Suppressor macrophage treated with lipopolysaccharide for 4 hours (primary cell): Measurements from ENCODE around the gene GRK4.
"Not testable (repeated sequence)": the region's sequence is repeated elsewhere in the genome, so short reads cannot be mapped to it uniquely, and the experiment has no call there.

Source experiments
- DNase-seq: peaks from one replicate; pipeline ENCODE4 v3.0.0-alpha.2; 2020

The GRK4 gene

GRCh38 chr4:3043282-3044020, 80.1 kb downstream of the GRK4 start:
- DNase-seq: no peak

GRCh38 chr4:3044870-3045819, 81.8 kb downstream of the GRK4 start:
- DNase-seq: peak; percentile 61

GRCh38 chr4:3046162-3046561, 82.8 kb downstream of the GRK4 start:
- no peak for DNase-seq

- DNase-seq: no peak
Observed at GRCh38 chr4:3046623-3047022, 83.3 kb downstream of the GRK4 start.

GRCh38 chr4:3047464-3048286, 84.3 kb downstream of the GRK4 start:
- DNase-seq: peak; percentile 59

- not testable (repeated sequence) for DNase-seq
Observed at GRCh38 chr4:3051141-3051897, 87.9 kb downstream of the GRK4 start.

GRCh38 chr4:3054169-3054759, 90.9 kb downstream of the GRK4 start:
- no peak for DNase-seq

GRCh38 chr4:3059943-3060342, 96.6 kb downstream of the GRK4 start:
- DNase-seq: peak; percentile 46

- DNase-seq: peak; percentile 32
Observed at GRCh38 chr4:3060946-3061345, 97.6 kb downstream of the GRK4 start.

GRCh38 chr4:3062471-3062870, 99.1 kb downstream of the GRK4 start:
- DNase-seq: peak; percentile 65

GRCh38 chr4:3065551-3065950, 102.2 kb downstream of the GRK4 start:
- DNase-seq: no peak

GRCh38 chr4:3066836-3067400, 103.5 kb downstream of the GRK4 start:
- no peak for DNase-seq

GRCh38 chr4:3067473-3068001, 104.2 kb downstream of the GRK4 start:
- no peak for DNase-seq

- DNase-seq: no peak
Observed at GRCh38 chr4:3069661-3070199, 106.4 kb downstream of the GRK4 start.

GRCh38 chr4:3070709-3071500, 107.5 kb downstream of the GRK4 start:
- DNase-seq: no peak

GRCh38 chr4:3071811-3072210, 108.4 kb downstream of the GRK4 start:
- no peak for DNase-seq

- no peak for DNase-seq
Observed at GRCh38 chr4:3073158-3074077, 110.0 kb downstream of the GRK4 start.

GRCh38 chr4:3074078-3074845, 110.9 kb downstream of the GRK4 start, which contains the start of the genes HTT and HTT-AS:
HTT (plus strand) TSS chr4:3074681; CDS start chr4:3074826, 145 bp downstream.
HTT-AS (minus strand) TSS chr4:3074538.
- DNase-seq: peak; percentile 98
